HepG2 (cell line): ENCODE results near the gene UQCC5. TPM values are rescaled to one million over a fixed set of nuclear protein-coding genes. Genes with fewer than 3 reads are reported as not detected.

Experiments
- ADNP ChIP-seq: sonication (generic); formaldehyde crosslinking; IDR thresholded peaks from 2 replicates; pipeline ENCODE4 v1.4.0; 2020; ENCODE audit warnings: missing genetic modification reagents
- CBFB ChIP-seq: sonication (generic); formaldehyde crosslinking; IDR thresholded peaks from 2 replicates; pipeline ENCODE4 v1.4.0; 2020; ENCODE audit warnings: missing genetic modification reagents
- HBP1 ChIP-seq: IDR thresholded peaks from 2 replicates; pipeline ENCODE4 v1.6.1; 2016; ENCODE audit warnings: low read depth, control low read depth
- HNF1A ChIP-seq, 2 experiments: sonication (generic) in 1 of 2; formaldehyde crosslinking in 1 of 2; IDR thresholded peaks; 2 replicates each; pipeline versions ENCODE4 v1.4.0 to v1.6.1; 2016 to 2020; ENCODE audit warnings: borderline replicate concordance in 1 of 2, low read depth in 1 of 2, mild to moderate bottlenecking in 1 of 2, missing genetic modification reagents in 1 of 2
- NCOA2 ChIP-seq: sonication (generic); formaldehyde crosslinking; IDR thresholded peaks from 2 replicates; pipeline ENCODE4 v1.8.0; 2022; ENCODE audit warnings: inconsistent platforms
- NPAS2 ChIP-seq: sonication (generic); formaldehyde crosslinking; IDR thresholded peaks from 2 replicates; pipeline ENCODE4 v1.8.0; 2022; ENCODE audit warnings: mild to moderate bottlenecking, missing genetic modification reagents, borderline replicate concordance
- U2AF1 ChIP-seq: fragments of 200-400 bp; formaldehyde crosslinking; optimal IDR thresholded peaks from 2 replicates; pipeline ENCODE3; 2017; ENCODE audit warnings: mild to moderate bottlenecking, low read depth, low read length
- ZBED4 ChIP-seq: sonication (generic); formaldehyde crosslinking; IDR thresholded peaks from 2 replicates; pipeline ENCODE4 v1.4.0; 2020; ENCODE audit warnings: missing genetic modification reagents, borderline replicate concordance
- ZC3H4 ChIP-seq: sonication (generic); formaldehyde crosslinking; IDR thresholded peaks from 2 replicates; pipeline ENCODE4 v1.4.0; 2020; ENCODE audit warnings: missing genetic modification reagents, borderline replicate concordance
- ZKSCAN5 ChIP-seq: sonication (generic); formaldehyde crosslinking; IDR thresholded peaks from 2 replicates; pipeline ENCODE4 v1.5.1; 2020; ENCODE audit warnings: mild to moderate bottlenecking, missing genetic modification reagents
- ZNF136 ChIP-seq: sonication (generic); formaldehyde crosslinking; IDR thresholded peaks from 2 replicates; pipeline ENCODE4 v1.8.1; 2022; ENCODE audit warnings: low read depth, mild to moderate bottlenecking, moderate library complexity, missing genetic modification reagents
- ZNF225 ChIP-seq: sonication (generic); formaldehyde crosslinking; IDR thresholded peaks from 2 replicates; pipeline ENCODE4 v1.4.0; 2020; ENCODE audit warnings: mild to moderate bottlenecking, missing genetic modification reagents
- ZNF430 ChIP-seq: sonication (generic); formaldehyde crosslinking; IDR thresholded peaks from 2 replicates; pipeline ENCODE4 v1.9.0; 2021; ENCODE audit warnings: mild to moderate bottlenecking, missing genetic modification reagents
- ZNF652 ChIP-seq: IDR thresholded peaks from 2 replicates; pipeline ENCODE4 v1.6.1; 2016; ENCODE audit warnings: low read depth, borderline replicate concordance
- ZNF660 ChIP-seq: sonication (generic); formaldehyde crosslinking; IDR thresholded peaks from 2 replicates; pipeline ENCODE4 v1.5.1; 2020; ENCODE audit warnings: mild to moderate bottlenecking, low read depth, missing genetic modification reagents, borderline replicate concordance
- ZNF816 ChIP-seq: sonication (generic); formaldehyde crosslinking; IDR thresholded peaks from 2 replicates; pipeline ENCODE4 v1.8.0; 2022; ENCODE audit warnings: missing genetic modification reagents, mild to moderate bottlenecking, borderline replicate concordance
- ZSCAN21 ChIP-seq: sonication (generic); formaldehyde crosslinking; IDR thresholded peaks from 2 replicates; pipeline ENCODE4 v1.8.0; 2022; ENCODE audit warnings: mild to moderate bottlenecking, missing genetic modification reagents, moderate library complexity, borderline replicate concordance
- ZZZ3 ChIP-seq: sonication (generic); formaldehyde crosslinking; IDR thresholded peaks from 2 replicates; pipeline ENCODE4 v1.4.0; 2020; ENCODE audit warnings: missing genetic modification reagents, mild to moderate bottlenecking, borderline replicate concordance
- polyA plus RNA-seq, 8 experiments: library from polyadenylated mRNA; depleted of rRNA in 3 of 8; stranded (reverse) in 7 of 8; unstranded in 1 of 8; fragments of >200 nt; fragmentation: Illumina TruSeq in 4 of 8; extraction: Trizol in 4 of 8; gene quantifications; 2 replicates each; pipeline versions ENCODE4 v1.2.1 to v1.2.3, GENCODE V29; 2011 to 2016; ENCODE audit warnings: low read depth in 4 of 8, missing spikeins in 1 of 8, mixed read lengths in 1 of 8; ENCODE audit not compliant: insufficient read depth in 1 of 8
- total RNA-seq, 5 experiments: library from RNA; depleted of rRNA; stranded (reverse); fragments of >200 nt; fragmentation: Illumina TruSeq; extraction: Trizol; gene quantifications; 2 replicates each; pipeline ENCODE4 v1.2.3, GENCODE V29; 2016; ENCODE audit warnings: low read depth in 1 of 5

The UQCC5 gene
- total and polyA plus RNA-seq, 2 of the 13 experiments (the other 11 are each of a cell fraction or from before 2014, with no cell fraction given), result 15.4 to 29.5 TPM

- TF ChIP-seq ZC3H4 (CRISPR knock-in tag) (peak; percentile 51; the same call in 1 of the 2 replicates), HNF1A (IDR thresholded peaks at IDR 0.05; ENCODE audit: low read depth) (no peak), HNF1A (CRISPR knock-in tag; IDR thresholded peaks at IDR 0.05; ENCODE audit: borderline replicate concordance) (peak; percentile 55), HBP1 (CRISPR knock-in tag) (no peak; the same call in 1 of the 2 replicates), NPAS2 (CRISPR knock-in tag) (no peak), CBFB (CRISPR knock-in tag) (peak; percentile 66; the same call in 1 of the 2 replicates), ADNP (CRISPR knock-in tag) (0 out of 2 replicates have a peak, but pooled peaks have one; percentile 14), ZNF816 (CRISPR knock-in tag) (0 out of 2 replicates have a peak, but pooled peaks have one; percentile 26), ZNF430 (CRISPR knock-in tag) (peak; percentile 78), U2AF1 (no peak), ZSCAN21 (peak; percentile 88), ZZZ3 (peak; percentile 83; the same call in 1 of the 2 replicates), ZNF652 (no peak), NCOA2 (CRISPR knock-in tag) (peak; percentile 64; the same call in 1 of the 2 replicates), ZBED4 (CRISPR knock-in tag) (peak; percentile 73; the same call in 1 of the 2 replicates), ZNF225 (peak; percentile 78), ZNF660 (CRISPR knock-in tag) (no peak), ZKSCAN5 (no peak), ZNF136 (CRISPR knock-in tag) (no peak; the same call in 1 of the 2 replicates)
These were observed at the start of gene UQCC5 (continued) for GRCh38 chr3:52536369-52537164.
